H1 (cell line): ENCODE results near the gene SGK1. TPM values are rescaled to one million over a fixed set of nuclear protein-coding genes. Genes with fewer than 3 reads are reported as not detected.

ENCODE experiments used
- CTCF ChIA-PET: fragments of 300-600 bp; sonication (Branson Sonifier 250); formaldehyde crosslinking; loops from one replicate; lab custom pipeline; 2021; ENCODE audit not compliant: partially characterized antibody; lab: Charles Lee
- POLR2A ChIA-PET: fragments of 300-600 bp; sonication (Branson Sonifier 250); formaldehyde crosslinking; loops from one replicate; lab custom pipeline; 2021; ENCODE audit warnings: inconsistent platforms; ENCODE audit not compliant: partially characterized antibody; lab: Charles Lee
- DNase-seq, 2 experiments: peaks; one replicate each; pipeline versions ENCODE4 v3.0.0 to v3.0.0-alpha.2; 2010 to 2022; ENCODE audit warnings: low spot score in 2 of 2, low read depth in 1 of 2, mixed read lengths in 1 of 2
- FAIRE-seq: peaks from 2 replicates; lab custom pipeline; 2011; peaks lifted over from hg19 to GRCh38; lab: Jason Lieb, UNC
- H2AFZ ChIP-seq: 2 replicates; pipeline ENCODE4 v1.8.1; 2012; ENCODE audit warnings: low read length, inconsistent platforms
- H2AK5ac ChIP-seq: 2 replicates; pipeline ENCODE4 v1.6.1; 2013; ENCODE audit warnings: low read depth, low read length
- H2BK120ac ChIP-seq: replicated peaks from 2 replicates; pipeline ENCODE3; 2013; ENCODE audit warnings: low read depth, low read length, inconsistent platforms
- H2BK12ac ChIP-seq: 2 replicates; pipeline ENCODE4 v1.6.1; 2013; ENCODE audit warnings: low read depth, low read length
- H2BK15ac ChIP-seq: 2 replicates; pipeline ENCODE4 v1.6.1; 2013; ENCODE audit warnings: low read length
- H2BK20ac ChIP-seq: 2 replicates; pipeline ENCODE4 v1.6.1; 2013; ENCODE audit warnings: low read length
- H2BK5ac ChIP-seq: 2 replicates; pipeline ENCODE4 v1.6.1; 2013; ENCODE audit warnings: low read depth, low read length
- H3K14ac ChIP-seq: 2 replicates; pipeline ENCODE4 v1.6.1; 2013; ENCODE audit warnings: inconsistent platforms; ENCODE audit not compliant: insufficient read length
- H3K18ac ChIP-seq: 2 replicates; pipeline ENCODE4 v1.6.1; 2013; ENCODE audit warnings: low read length; ENCODE audit errors: extremely low read depth
- H3K23ac ChIP-seq: 2 replicates; pipeline ENCODE4 v1.6.1; 2013; ENCODE audit warnings: inconsistent platforms; ENCODE audit not compliant: insufficient read length
- H3K23me2 ChIP-seq: 2 replicates; pipeline ENCODE4 v1.6.1; 2013; ENCODE audit warnings: low read depth, low read length
- H3K27ac ChIP-seq: 2 replicates; pipeline ENCODE4 v1.6.1; 2011; ENCODE audit warnings: low read depth, low read length, inconsistent platforms
- H3K27me3 ChIP-seq, 4 experiments: replicated peaks in 1 of 4; 1 replicate in 1 of 4; 2 replicates in 3 of 4; pipeline versions ENCODE4 v1.6.1 to v1.8.1; 2011 to 2013; ENCODE audit warnings: low read length in 3 of 4, mild to moderate bottlenecking in 3 of 4, inconsistent platforms in 2 of 4, mixed read lengths in 2 of 4, moderate library complexity in 1 of 4; ENCODE audit not compliant: control insufficient read depth in 3 of 4, insufficient read depth in 3 of 4; ENCODE audit errors: extremely low read depth in 1 of 4
- H3K36me3 ChIP-seq, 4 experiments: 2 replicates each; pipeline versions ENCODE4 v1.6.1 to v1.8.1; 2011 to 2013; ENCODE audit warnings: mild to moderate bottlenecking in 4 of 4, low read length in 3 of 4, moderate library complexity in 2 of 4, control low read depth in 1 of 4, inconsistent platforms in 1 of 4; ENCODE audit not compliant: insufficient read depth in 4 of 4, control insufficient read depth in 2 of 4
- H3K4ac ChIP-seq: replicated peaks from 2 replicates; pipeline ENCODE3; 2013; ENCODE audit warnings: low read length, low read depth, mixed read lengths, inconsistent platforms; ENCODE audit not compliant: insufficient read length
- H3K4me1 ChIP-seq, 4 experiments: replicated peaks in 1 of 4; 1 replicate in 1 of 4; 2 replicates in 3 of 4; pipeline versions ENCODE4 v1.6.1 to v1.8.1; 2011 to 2013; ENCODE audit warnings: low read length in 3 of 4, inconsistent platforms in 2 of 4, mixed read lengths in 1 of 4; ENCODE audit not compliant: insufficient read depth in 4 of 4, control insufficient read depth in 3 of 4
- H3K4me2 ChIP-seq, 2 experiments: 2 replicates each; pipeline versions ENCODE4 v1.6.1 to v1.8.1; 2011 to 2013; ENCODE audit warnings: low read depth in 2 of 2, low read length in 2 of 2, control low read depth in 1 of 2, inconsistent platforms in 1 of 2, mild to moderate bottlenecking in 1 of 2; ENCODE audit not compliant: insufficient read depth in 1 of 2
- H3K4me3 ChIP-seq, 4 experiments: fragments of 200-600, 300-600 bp in 1 of 4; sonication (generic), shearing (Covaris generic), sonication (Bioruptor Twin) in 1 of 4; 2 replicates each; pipeline versions ENCODE4 v1.5.1 to v1.8.1; 2011 to 2016; ENCODE audit warnings: low read length in 4 of 4, low read depth in 3 of 4, control low read depth in 2 of 4, inconsistent platforms in 2 of 4, mild to moderate bottlenecking in 2 of 4, mixed read lengths in 1 of 4, moderate library complexity in 1 of 4; ENCODE audit not compliant: insufficient read depth in 2 of 4; ENCODE audit errors: extremely low read depth in 1 of 4
- H3K56ac ChIP-seq: replicated peaks from 2 replicates; pipeline ENCODE3; 2013; ENCODE audit warnings: low read depth, mild to moderate bottlenecking, mixed read lengths, low read length, inconsistent platforms; ENCODE audit not compliant: insufficient read length
- H3K79me1 ChIP-seq: 2 replicates; pipeline ENCODE4 v1.6.1; 2013; ENCODE audit warnings: low read depth, low read length, control low read depth
- H3K79me2 ChIP-seq, 2 experiments: 2 replicates each; pipeline versions ENCODE4 v1.6.1 to v1.8.1; 2012 to 2013; ENCODE audit warnings: low read length in 2 of 2, mild to moderate bottlenecking in 2 of 2, inconsistent platforms in 1 of 2; ENCODE audit not compliant: insufficient read depth in 2 of 2, control insufficient read depth in 1 of 2
- H3K9ac ChIP-seq, 4 experiments: replicated peaks in 1 of 4; 1 replicate in 1 of 4; 2 replicates in 3 of 4; pipeline versions ENCODE4 v1.6.1 to v1.8.1; 2011 to 2013; ENCODE audit warnings: low read depth in 3 of 4, low read length in 3 of 4, control low read depth in 2 of 4, mild to moderate bottlenecking in 2 of 4, moderate library complexity in 2 of 4, inconsistent platforms in 1 of 4; ENCODE audit errors: extremely low read depth in 1 of 4
- H3K9me3 ChIP-seq, 2 experiments: 2 replicates each; pipeline versions ENCODE4 v1.6.1 to v1.8.1; 2012 to 2013; ENCODE audit warnings: mild to moderate bottlenecking in 2 of 2, moderate library complexity in 2 of 2, control low read depth in 1 of 2, inconsistent platforms in 1 of 2, low read depth in 1 of 2, low read length in 1 of 2, mixed read lengths in 1 of 2; ENCODE audit not compliant: insufficient read depth in 2 of 2
- H4K20me1 ChIP-seq, 2 experiments: replicated peaks in 1 of 2; 2 replicates each; pipeline versions ENCODE3 to v1.8.1; 2011 to 2013; ENCODE audit warnings: inconsistent platforms in 2 of 2, low read length in 2 of 2, mild to moderate bottlenecking in 1 of 2; ENCODE audit not compliant: insufficient read depth in 2 of 2, control insufficient read depth in 1 of 2
- H4K5ac ChIP-seq: 2 replicates; pipeline ENCODE4 v1.6.1; 2013; ENCODE audit warnings: low read length, low read depth, mixed read lengths, inconsistent platforms; ENCODE audit not compliant: insufficient read length
- H4K8ac ChIP-seq: 2 replicates; pipeline ENCODE4 v1.8.0; 2013; ENCODE audit warnings: mild to moderate bottlenecking, moderate library complexity, low read length, inconsistent platforms; ENCODE audit not compliant: insufficient read depth; ENCODE audit errors: extremely low read depth
- H4K91ac ChIP-seq: replicated peaks from 2 replicates; pipeline ENCODE3; 2013; ENCODE audit warnings: low read length, mixed read lengths, inconsistent platforms; ENCODE audit not compliant: insufficient read length
- CHD1 ChIP-seq: IDR thresholded peaks from 2 replicates; pipeline ENCODE4 v1.6.1; 2012; ENCODE audit warnings: low read depth, low read length, improper control_type of control experiment
- E2F6 ChIP-seq: IDR thresholded peaks from 2 replicates; pipeline ENCODE4 v1.6.1; 2012; ENCODE audit warnings: inconsistent platforms
- FOSL1 ChIP-seq: IDR thresholded peaks from 2 replicates; pipeline ENCODE4 v1.6.1; 2011; ENCODE audit warnings: mild to moderate bottlenecking, low read depth, low read length, moderate library complexity; ENCODE audit not compliant: insufficient read depth
- HDAC6 ChIP-seq: IDR thresholded peaks from one replicate; pipeline ENCODE4 v1.7.1; 2012; ENCODE audit warnings: low read depth, mild to moderate bottlenecking, inconsistent platforms, low read length, moderate library complexity
- RXRA ChIP-seq: IDR thresholded peaks from 2 replicates; pipeline ENCODE4 v1.6.1; 2011; ENCODE audit warnings: low read depth, mild to moderate bottlenecking, low read length, moderate library complexity; ENCODE audit not compliant: insufficient read depth
- SP1 ChIP-seq: IDR thresholded peaks from 2 replicates; pipeline ENCODE4 v1.6.1; 2011; ENCODE audit warnings: low read depth, low read length
- WGBS, 2 experiments: shearing (Covaris generic) in 1 of 2; methylation state at CpG; one replicate each; pipeline versions ENCODE4 v1.1.6 to v1.1.7; 2013 to 2015; ENCODE audit warnings: low lambda C conversion rate in 2 of 2, mixed read lengths in 2 of 2, inconsistent platforms in 1 of 2, low coverage in 1 of 2, missing lambda C conversion rate in 1 of 2; ENCODE audit not compliant: insufficient replicate concordance in 2 of 2, insufficient coverage in 1 of 2, insufficient read length in 1 of 2; ENCODE audit errors: extremely low coverage in 1 of 2, missing lambda C conversion rate in 1 of 2; 5-methylcytosine and 5-hydroxymethylcytosine counted together
- polyA plus RNA-seq, 7 experiments: library from polyadenylated mRNA; depleted of rRNA in 3 of 7; stranded (reverse) in 5 of 7; unstranded in 2 of 7; fragments of >200 nt in 5 of 7; fragments of 200-250 nt in 2 of 7; gene quantifications; 1 replicate in 5 of 7; 2 replicates in 1 of 7; 4 replicates in 1 of 7; pipeline versions ENCODE4 v1.2.1 to v1.2.3, GENCODE V29; 2011 to 2013; ENCODE audit warnings: missing spikeins in 2 of 7, mixed read lengths in 2 of 7
- total RNA-seq: library from RNA; stranded (reverse); fragmentation: NEBNext Ultra II Directional; extraction: Animal tissue kit (Norgen Biotek cat#: 25700); gene quantifications from 2 replicates; pipeline ENCODE4 v1.2.1, GENCODE V29; 2021

The SGK1 gene
- total and polyA plus RNA-seq, 2 of the 8 experiments (the other 6 are each of a cell fraction or from before 2014, with no cell fraction given): 14.5 to 18.4 TPM

- Histone ChIP-seq H4K20me1 (no peaks in the 10 kb centered on the region), H3K79me1 (no peaks in the 10 kb centered on the region), H2AFZ (no peak overlapping the region), H3K23me2 (no peaks in the 10 kb centered on the region), H3K14ac (no peak overlapping the region), H4K91ac (no peak overlapping the region), H3K27ac (no peak overlapping the region), H3K9me3 (no peaks in the 10 kb centered on the region), H3K4me1 (no peaks in the 10 kb centered on the region), H4K5ac (no peak overlapping the region), H3K36me3 (no peaks in the 10 kb centered on the region), H2BK5ac (no peak overlapping the region), H3K18ac (no peak overlapping the region), H3K56ac (no peak overlapping the region), H2BK12ac (no peak overlapping the region), H2BK15ac (no peak overlapping the region), H3K9ac (no peak overlapping the region), H2BK20ac (no peak overlapping the region), H3K4ac (no peak overlapping the region), H2BK120ac (no peak overlapping the region), H3K4me2 (no peak overlapping the region), H2AK5ac (no peak overlapping the region), H3K4me3 (no peak overlapping the region), H3K79me2 (no peaks in the 10 kb centered on the region), H4K8ac (no peak overlapping the region), H3K27me3 (no peaks in the 10 kb centered on the region), H3K23ac (no peak overlapping the region)
- ChIA-PET POLR2A (no interaction called here), CTCF (interaction anchor here (0.7 to 1.3 kb wide), 7 partner anchors 15 to 312 kb away, joined by 3 to 6 read pairs (median 3); no protein-coding TSS in a partner anchor)
- 85% methylated on average over 2 of the region's 2 CpGs; no CpG with 5 or more reads in 1 of the 2 experiments for WGBS, 2 experiments
- FAIRE-seq (no peak), DNase-seq (no peak)
- TF ChIP-seq CHD1 (no peak), E2F6 (no peak), RXRA (no peak), SP1 (no peak), HDAC6 (no peak), FOSL1 (no peak)
Measured at GRCh38 chr6:134328792-134329191, 10.9 kb upstream of the SGK1 start.
